GM19397 (cell line): ENCODE results near the gene CADPS2.
"Not testable (repeated sequence)": the region's sequence is repeated elsewhere in the genome, so short reads cannot be mapped to it uniquely, and the experiment has no call there.

Source experiments
- ATAC-seq: cut with Tn5 transposase; IDR thresholded peaks from one replicate; pipeline ENCODE4 v1.9.1; 2021; ENCODE audit warnings: mild to moderate bottlenecking, moderate library complexity; ENCODE audit not compliant: unreplicated experiment

CADPS2 gene

DNA sequence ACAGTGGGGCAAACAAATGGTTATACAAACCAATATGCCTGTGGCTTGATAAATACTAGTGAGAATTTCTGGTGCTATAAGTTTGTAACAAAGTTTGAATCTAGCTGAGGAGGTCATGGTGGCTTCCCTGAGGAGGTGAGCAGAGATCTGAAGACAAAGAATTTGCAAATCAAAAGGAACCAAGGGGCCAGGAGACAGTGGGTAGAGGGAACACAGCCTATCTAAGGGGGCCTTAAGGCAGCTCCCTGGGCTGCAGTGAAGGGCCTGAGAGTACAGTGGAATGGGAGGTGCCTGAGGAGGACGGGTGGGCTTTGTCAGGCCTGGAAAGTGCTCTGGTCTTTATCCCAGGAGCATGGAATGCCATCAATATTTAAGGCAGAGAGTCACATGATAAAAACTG, 209.1 kb downstream of the CADPS2 start:
- no peak for ATAC-seq

DNA sequence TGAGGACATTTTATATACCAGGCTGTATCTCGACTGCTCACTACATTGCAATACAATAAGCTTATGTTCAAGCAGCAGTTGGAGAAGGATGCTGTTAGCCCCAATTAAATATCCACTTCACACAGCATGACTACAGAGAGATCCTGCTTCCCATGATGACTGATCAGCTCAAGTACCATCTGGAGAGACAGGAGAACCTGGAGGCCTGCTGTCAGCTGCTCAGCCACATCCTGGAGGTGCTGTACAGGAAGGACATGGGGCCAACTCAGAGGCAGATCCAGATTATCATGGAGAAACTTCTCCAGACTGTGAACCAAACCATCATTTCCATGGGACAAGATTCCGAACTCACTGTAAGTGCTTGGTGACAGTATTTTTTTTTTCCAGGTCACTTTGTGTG, 209.8 kb downstream of the CADPS2 start:
- no peak for ATAC-seq

DNA sequence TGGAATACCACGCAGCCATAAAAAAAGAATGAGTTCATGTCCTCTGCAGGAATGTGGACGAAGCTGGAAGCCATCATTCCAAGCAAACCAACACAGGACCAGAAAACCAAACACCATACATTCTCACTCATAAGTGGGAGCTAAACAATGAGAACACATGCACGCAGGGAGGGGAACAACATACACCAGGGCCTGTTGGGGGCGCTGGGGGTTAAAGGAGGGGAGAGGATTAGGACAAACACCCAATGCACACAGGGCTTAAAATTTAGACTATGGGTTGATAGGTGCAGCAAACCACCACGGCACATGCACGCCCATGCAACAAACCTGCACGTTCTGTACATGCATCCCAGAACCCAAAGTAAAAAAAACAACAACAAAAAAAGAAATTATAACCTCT, 210.6 kb downstream of the CADPS2 start:
- no peak for ATAC-seq

DNA sequence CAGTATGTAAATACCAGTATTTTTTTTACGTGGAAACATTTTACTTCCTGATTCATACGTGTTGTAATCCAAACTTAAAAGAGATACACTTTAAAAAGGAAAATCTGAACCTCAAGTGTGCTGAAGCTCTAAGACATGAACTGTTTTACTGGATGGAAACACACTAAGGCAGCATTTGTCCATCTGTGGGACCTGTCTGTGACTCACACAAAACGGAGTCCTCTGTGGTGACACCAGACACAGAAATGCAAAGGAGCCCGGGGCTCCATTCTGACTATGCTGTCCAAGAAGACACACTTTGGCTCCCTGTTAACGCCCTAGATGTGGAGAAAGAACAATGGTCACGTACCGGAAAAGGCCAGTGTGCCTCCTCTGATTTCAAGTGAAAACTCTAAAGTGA, 211.2 kb downstream of the CADPS2 start:
- no peak for ATAC-seq

DNA sequence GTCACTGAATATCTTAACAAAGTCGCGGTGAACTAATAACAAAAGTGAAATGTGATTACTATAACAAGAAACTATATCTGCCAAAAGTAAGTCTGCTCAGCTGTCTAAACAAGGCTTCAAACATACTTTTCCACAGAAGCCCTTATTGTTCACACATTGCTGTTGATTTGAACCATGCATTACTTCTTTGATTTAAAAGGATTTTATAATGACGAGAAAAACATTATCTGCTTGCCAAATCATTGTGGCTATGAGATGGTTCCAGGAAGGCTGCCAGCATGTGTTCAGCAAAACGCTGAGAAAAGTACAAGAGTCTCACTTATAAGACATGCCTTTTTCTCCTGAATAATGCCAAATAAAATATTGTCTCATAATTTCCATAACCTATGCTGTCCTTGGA, 211.8 kb downstream of the CADPS2 start:
- ATAC-seq, result no peak

DNA sequence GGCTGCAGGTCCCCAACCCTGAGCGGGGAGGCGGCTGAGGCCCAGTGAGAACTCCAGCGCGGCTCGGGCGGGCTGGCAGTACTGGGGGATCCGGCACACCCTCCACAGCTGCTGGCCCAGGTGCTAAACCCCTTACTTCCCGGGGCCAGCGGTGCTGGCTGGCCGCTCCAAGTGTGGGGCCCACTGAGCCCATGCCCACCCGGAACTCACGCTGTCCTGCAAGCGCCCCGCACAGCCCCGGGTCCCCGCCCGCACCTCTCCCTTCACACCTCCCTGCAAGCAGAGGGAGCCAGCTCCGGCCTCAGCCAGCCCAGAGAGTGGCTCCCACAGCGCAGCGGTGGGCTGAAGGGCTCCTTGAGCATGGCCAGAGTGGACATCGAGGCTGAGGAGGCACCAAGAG, 212.3 kb downstream of the CADPS2 start:
- no peak for ATAC-seq

DNA sequence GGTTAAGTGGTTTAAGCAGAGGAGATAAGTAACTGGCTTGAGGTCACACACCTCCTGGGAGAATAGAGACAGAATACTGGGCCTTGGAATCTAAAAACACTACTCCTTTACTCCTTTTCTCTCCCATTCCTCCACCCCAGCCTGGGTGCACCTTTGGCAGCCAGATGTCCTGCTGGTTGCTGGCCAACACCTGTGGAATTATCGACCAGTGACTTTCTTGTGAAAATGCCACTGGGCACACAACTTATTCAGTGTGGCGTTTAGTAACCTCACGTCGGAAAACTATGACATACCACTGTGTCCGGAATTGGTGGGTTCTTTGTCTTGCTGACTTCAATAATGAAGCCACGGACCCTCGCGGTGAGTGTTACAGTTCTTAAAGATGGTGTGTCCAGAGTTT, 213.7 kb downstream of the CADPS2 start:
- no peak for ATAC-seq

DNA sequence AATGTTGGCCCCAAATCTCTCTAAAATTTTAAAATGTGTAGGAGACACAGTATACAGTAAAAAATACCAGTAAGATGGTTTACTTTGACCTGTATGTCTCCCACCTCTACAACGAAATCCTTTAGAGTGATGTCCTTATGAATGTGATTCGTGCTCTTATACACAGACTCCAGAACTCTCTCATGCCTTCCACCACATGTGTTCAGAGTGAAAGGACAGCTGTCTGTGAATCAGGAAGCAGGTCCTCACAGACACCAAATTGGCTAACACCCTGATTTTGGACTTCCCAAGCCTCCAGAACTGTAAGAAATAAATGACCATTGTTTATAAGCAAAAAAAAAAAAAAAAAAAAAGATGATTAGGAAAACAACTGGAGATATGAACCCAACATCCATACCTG, 222.5 kb downstream of the CADPS2 start:
- no peak for ATAC-seq

DNA sequence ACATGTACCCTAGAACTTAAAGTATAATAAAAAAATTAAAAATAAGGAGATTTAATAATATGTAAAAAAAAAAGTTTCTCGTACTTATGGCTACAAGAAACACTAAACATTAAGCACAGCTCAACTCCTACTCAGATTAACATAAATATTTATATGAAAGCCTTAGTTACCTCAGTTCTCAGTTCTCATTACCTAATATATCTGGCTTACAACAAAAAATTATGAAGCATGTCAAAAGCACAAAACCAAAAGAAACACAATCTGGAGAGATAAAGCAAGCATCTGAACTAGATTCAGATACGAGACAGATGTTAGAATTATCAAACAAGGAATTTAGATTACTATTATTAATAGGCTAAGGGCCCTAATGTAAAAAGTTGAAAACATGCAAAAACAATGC, 227.4 kb downstream of the CADPS2 start:
- no peak for ATAC-seq

DNA sequence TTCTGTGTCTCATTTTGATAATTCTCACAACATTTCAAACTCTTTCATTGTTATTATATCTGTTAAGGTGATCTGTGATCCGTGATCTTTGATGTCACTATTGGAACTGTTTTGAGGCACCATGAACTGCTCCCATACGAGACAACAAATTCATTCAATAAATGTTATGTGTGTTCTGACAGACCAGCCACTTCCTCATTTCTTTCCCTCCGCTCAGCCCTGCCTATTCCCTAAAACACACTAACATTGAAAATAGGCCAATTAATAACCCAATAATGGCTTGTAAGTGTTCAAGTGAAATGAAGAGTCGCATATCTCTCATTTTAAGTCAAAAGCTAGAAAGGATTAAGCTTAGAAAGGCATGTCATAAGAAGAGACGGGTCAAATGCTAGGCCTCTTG, 232.6 kb downstream of the CADPS2 start:
- ATAC-seq, result no peak

DNA sequence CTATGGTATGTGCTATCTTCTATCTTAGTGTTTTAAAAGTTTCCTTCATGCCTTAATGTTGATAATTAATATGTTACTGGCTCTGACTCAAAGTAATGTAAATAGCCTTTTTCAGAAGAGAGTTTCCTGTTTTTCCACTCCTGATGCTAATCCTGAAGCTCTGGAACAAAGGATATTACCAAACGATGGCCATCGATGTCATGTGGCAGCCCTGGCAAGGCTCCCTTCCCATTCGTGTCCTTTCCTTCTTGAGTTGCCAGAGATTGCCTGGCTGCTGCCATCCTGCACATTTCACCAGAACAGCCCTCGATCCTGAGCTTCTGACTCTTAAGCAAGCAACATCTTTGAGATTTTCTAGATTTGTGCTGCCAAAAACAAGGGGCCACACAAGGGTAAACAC, 233.4 kb downstream of the CADPS2 start:
- no peak for ATAC-seq

DNA sequence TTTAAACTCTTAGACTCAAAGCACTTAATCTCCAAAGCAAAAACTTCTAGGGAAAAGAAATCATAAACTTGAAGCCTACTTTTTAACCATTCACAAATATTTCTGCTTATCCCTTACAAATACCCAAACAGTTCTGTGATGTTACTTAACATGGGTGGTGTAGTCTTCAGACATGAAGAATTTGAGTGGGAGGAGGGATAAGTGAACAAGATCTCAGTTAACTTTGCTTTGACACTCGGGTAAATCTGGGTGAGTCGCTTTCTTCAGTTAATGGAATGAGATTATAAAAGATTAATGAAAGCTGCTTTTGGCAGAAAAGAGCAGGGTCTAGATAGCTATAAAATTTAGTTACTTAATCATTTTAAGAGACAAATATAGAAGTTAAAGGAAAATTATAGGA, 234.8 kb downstream of the CADPS2 start:
- no peak for ATAC-seq

DNA sequence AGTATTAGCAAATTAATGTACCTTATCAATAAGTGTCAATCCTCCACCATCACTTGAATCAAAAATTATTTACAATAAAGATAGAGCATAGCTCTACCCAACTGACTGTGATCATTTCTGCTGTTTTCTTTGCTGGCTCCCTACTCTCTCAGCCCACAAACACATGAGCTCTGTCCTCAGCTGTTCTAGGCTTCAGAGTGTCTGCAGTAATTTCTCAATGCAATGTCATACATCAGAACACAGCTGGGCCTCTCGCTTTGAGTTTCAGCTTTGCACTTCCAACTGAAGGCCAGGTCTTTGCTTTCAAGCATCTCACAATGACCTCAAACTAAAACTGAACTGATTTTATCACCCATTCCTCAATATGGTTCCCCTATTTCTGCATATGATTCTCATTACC, 243.0 kb downstream of the CADPS2 start:
- no peak for ATAC-seq

DNA sequence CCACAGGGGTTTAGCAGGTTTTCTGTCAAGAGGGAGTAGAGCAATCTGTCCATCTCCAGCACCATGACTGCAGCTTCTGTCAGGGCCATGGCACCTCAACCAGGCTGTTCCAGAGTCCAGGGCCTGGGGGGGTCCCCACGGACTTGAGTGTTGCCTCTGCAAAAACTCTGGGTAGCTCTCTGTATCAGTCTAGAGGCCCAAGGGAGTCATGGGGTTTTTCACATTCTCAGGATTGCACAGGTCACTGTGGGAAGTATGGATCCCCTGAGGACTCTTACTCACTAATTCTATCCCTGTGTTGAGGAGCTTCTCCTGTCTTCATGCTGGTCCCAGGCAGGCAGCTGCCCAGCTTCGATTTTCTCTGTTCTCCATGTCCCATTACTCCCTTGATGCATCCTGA, 247.8 kb downstream of the CADPS2 start:
- no peak for ATAC-seq

DNA sequence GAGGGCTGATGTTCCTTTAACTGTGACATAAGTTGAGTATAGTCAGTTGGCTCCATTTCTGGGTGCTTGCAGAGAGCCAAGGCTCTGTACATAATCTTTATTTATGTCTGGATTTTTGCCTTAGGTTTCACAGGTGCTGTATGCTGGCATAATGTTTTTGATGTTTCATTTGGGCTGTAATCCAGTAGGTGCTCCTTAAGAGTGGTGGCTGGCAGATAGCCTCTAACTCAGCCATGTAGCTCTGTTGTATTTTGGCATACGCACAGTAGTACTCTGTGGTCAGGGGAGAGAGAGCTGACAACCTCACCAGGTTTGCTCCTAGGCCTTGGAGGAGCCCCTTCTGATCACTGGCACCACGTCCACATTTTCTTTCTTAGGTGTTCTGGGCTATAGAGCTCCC, 248.5 kb downstream of the CADPS2 start:
- no peak for ATAC-seq

DNA sequence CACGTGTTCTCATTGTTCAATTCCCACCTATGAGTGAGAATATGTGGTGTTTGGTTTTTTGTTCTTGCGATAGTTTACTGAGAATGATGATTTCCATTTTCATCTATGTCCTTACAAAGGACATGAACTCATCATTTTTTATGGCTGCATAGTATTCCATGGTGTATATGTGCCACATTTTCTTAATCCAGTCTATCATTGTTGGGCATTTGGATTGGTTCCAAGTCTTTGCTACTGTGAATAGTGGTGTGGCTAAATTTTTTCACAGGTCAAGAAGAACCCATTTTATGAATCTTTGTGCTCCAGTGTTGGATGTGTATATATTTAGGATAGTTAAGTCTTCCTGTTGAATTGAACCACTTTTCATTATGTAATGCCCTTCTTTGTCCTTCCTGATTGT, 250.8 kb downstream of the CADPS2 start:
- not testable (repeated sequence) for ATAC-seq

DNA sequence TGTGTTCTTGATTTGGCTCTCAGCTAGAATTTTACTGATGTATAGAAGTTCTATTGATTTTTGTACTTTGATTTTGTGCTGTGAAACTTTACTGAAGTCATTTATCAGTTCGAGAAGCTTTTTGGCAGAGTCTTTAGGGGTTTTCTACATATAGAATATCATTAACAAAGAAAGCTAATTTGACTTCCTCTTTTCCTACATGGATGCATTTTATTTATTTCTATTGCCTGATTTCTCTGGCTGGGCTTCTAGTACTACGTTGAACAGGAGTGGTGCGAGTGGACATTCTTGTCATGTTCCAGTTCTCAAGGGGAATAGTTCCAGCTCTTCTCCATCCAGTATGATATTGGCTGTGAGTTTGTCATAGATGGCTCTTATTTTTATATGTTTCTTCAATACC, 252.8 kb downstream of the CADPS2 start:
- ATAC-seq, result no peak

DNA sequence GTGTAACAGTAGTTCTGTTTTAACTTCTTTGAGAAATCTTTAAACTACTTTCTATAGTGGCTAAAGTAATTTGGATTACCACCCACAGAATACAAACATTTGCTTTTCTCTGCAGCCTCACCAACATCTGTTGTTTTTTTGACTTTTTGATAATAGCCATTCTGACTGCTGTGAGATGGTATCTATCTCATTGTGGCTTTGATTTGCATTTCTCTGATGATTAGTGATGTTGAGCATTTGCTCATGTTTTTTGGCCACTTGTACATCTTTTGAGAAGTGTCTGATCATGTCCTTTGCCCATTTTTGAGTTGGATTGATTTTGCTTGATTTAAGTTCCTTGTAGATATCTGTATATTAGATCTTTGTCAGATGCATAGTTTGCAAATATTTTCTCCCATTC, 254.0 kb downstream of the CADPS2 start:
- no peak for ATAC-seq

DNA sequence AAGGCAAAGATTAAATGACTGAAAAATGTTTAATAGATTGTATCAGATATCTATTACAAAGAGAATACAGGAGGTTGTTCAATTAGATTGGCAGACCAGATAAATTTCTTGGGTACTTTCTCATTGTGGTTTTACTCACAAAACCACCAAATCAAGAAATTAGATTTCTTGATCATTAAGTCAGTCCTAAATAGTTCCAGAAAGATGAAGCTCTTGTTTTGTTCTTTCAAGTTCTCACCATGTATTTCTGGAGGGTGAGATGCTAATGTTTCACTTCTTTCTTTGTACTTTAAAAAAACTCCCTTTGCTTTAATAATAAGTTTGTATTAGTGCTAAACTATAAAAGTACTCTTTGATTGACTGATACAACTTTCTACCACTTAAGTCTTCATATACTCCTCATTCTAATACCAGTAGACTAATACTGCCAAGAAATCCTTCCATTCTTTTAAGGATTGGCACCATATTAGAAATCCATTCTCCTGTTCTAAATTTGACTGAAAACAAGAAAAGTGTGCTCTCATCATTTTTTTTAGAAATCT, 256.8 kb downstream of the CADPS2 start:
- no peak for ATAC-seq

DNA sequence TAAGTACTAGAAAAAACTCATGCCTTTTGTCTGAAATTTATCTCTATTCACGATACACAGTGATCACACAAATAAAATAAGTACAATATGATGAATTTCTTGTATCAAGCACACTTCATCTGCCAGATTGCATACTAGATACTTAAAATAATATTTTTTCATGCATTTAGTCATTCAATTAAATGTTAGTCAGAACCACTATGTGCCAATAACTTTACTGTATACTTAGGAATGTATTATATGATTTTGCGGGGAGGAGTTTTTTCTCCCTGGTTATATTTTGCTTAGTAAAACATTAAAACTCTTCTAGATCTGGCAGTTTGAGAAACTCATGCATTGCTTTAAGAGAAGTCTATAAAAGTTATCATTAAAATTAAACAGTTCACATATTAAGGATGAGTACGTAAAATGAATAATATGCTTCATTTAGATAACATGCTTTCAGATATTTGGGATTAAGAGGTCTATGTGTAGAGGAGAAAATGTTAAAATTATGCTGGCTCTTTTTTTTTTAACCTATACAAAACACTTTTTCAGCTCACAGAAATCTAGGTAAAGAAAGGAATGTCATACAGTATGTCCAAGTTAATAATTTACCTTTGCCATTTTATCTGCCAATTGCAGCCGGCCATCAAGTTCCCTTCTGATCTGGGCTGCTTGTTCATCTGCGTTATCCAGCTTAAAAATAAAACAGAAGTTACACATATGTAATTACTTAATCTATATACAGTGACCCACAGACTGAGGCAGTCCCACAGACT, 257.4 kb downstream of the CADPS2 start:
- ATAC-seq, result no peak

DNA sequence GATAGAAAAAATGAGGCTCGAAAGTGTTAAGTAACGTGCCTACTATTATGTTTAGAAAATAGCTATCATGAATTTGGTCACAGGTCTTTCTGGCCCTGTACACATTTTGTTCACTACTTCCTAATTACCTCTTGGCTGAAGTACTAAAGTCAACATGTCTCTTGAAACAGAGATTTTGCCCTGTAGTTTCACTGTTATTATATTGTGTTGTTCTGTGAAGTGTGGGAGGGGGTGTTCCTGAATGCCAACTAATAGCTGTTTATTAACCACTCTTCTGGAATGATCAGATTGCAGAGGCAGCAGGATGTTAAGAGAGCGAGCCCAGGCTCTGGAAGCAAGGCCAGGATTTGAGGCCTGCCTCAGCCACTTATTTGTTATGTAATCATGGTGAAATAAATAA, 259.5 kb downstream of the CADPS2 start:
- no peak for ATAC-seq

DNA sequence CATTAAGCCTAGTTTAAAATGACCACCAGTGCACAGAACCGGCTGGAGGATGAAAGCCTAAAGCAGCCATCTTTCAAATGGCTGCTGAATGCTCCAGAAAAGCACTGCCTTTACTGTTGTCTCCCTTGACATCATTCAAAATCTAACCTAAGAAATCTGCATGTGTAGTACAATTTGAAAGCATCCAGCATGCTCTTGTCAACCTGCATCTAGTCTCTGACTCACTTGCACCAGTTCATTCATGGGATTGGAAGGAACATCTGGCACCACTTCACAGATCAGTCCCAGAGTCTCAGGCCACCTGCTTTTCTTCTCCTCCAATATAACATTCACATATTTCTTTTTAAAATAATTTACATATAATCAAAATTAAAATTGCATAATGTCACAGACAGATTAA, 263.6 kb downstream of the CADPS2 start:
- no peak for ATAC-seq

DNA sequence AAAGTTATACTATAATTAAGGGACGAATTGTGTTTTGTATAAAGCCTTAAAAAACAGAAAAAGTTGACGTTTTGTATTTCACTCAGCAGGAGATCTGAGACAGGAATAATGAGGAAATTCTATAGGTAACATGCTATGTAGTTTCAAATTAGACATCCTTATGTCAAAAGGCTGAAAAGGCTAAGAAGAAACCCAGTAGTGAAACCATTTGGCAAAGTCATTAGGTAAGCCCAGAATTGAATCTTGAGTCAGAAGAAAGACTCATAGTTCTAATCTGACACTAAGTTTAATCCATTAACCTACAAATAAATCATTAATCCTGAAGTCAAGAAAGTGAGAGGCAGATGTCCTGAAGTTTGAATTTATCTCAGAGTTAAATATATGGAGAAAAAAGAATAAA, 266.6 kb downstream of the CADPS2 start:
- no peak for ATAC-seq
